H1 (cell line): ENCODE results near the gene TARP.

Experiments used
- CTCF ChIA-PET: fragments of 300-600 bp; sonication (Branson Sonifier 250); formaldehyde crosslinking; loops from one replicate; lab custom pipeline; 2021; ENCODE audit not compliant: partially characterized antibody; lab: Charles Lee
- POLR2A ChIA-PET: fragments of 300-600 bp; sonication (Branson Sonifier 250); formaldehyde crosslinking; loops from one replicate; lab custom pipeline; 2021; ENCODE audit warnings: inconsistent platforms; ENCODE audit not compliant: partially characterized antibody; lab: Charles Lee
- DNase-seq, 2 experiments: peaks; one replicate each; pipeline versions ENCODE4 v3.0.0 to v3.0.0-alpha.2; 2010 to 2022; ENCODE audit warnings: low spot score in 2 of 2, low read depth in 1 of 2, mixed read lengths in 1 of 2
- FAIRE-seq: peaks from 2 replicates; lab custom pipeline; 2011; peaks lifted over from hg19 to GRCh38; lab: Jason Lieb, UNC
- H2AFZ ChIP-seq: 2 replicates; pipeline ENCODE4 v1.8.1; 2012; ENCODE audit warnings: low read length, inconsistent platforms
- H2AK5ac ChIP-seq: 2 replicates; pipeline ENCODE4 v1.6.1; 2013; ENCODE audit warnings: low read depth, low read length
- H2BK120ac ChIP-seq: replicated peaks from 2 replicates; pipeline ENCODE3; 2013; ENCODE audit warnings: low read depth, low read length, inconsistent platforms
- H2BK12ac ChIP-seq: 2 replicates; pipeline ENCODE4 v1.6.1; 2013; ENCODE audit warnings: low read depth, low read length
- H2BK15ac ChIP-seq: 2 replicates; pipeline ENCODE4 v1.6.1; 2013; ENCODE audit warnings: low read length
- H2BK20ac ChIP-seq: 2 replicates; pipeline ENCODE4 v1.6.1; 2013; ENCODE audit warnings: low read length
- H2BK5ac ChIP-seq: 2 replicates; pipeline ENCODE4 v1.6.1; 2013; ENCODE audit warnings: low read depth, low read length
- H3K14ac ChIP-seq: 2 replicates; pipeline ENCODE4 v1.6.1; 2013; ENCODE audit warnings: inconsistent platforms; ENCODE audit not compliant: insufficient read length
- H3K18ac ChIP-seq: 2 replicates; pipeline ENCODE4 v1.6.1; 2013; ENCODE audit warnings: low read length; ENCODE audit errors: extremely low read depth
- H3K23ac ChIP-seq: 2 replicates; pipeline ENCODE4 v1.6.1; 2013; ENCODE audit warnings: inconsistent platforms; ENCODE audit not compliant: insufficient read length
- H3K23me2 ChIP-seq: 2 replicates; pipeline ENCODE4 v1.6.1; 2013; ENCODE audit warnings: low read depth, low read length
- H3K27ac ChIP-seq: 2 replicates; pipeline ENCODE4 v1.6.1; 2011; ENCODE audit warnings: low read depth, low read length, inconsistent platforms
- H3K27me3 ChIP-seq, 4 experiments: replicated peaks in 1 of 4; 1 replicate in 1 of 4; 2 replicates in 3 of 4; pipeline versions ENCODE4 v1.6.1 to v1.8.1; 2011 to 2013; ENCODE audit warnings: low read length in 3 of 4, mild to moderate bottlenecking in 3 of 4, inconsistent platforms in 2 of 4, mixed read lengths in 2 of 4, moderate library complexity in 1 of 4; ENCODE audit not compliant: control insufficient read depth in 3 of 4, insufficient read depth in 3 of 4; ENCODE audit errors: extremely low read depth in 1 of 4
- H3K36me3 ChIP-seq, 4 experiments: 2 replicates each; pipeline versions ENCODE4 v1.6.1 to v1.8.1; 2011 to 2013; ENCODE audit warnings: mild to moderate bottlenecking in 4 of 4, low read length in 3 of 4, moderate library complexity in 2 of 4, control low read depth in 1 of 4, inconsistent platforms in 1 of 4; ENCODE audit not compliant: insufficient read depth in 4 of 4, control insufficient read depth in 2 of 4
- H3K4ac ChIP-seq: replicated peaks from 2 replicates; pipeline ENCODE3; 2013; ENCODE audit warnings: low read length, low read depth, mixed read lengths, inconsistent platforms; ENCODE audit not compliant: insufficient read length
- H3K4me1 ChIP-seq, 4 experiments: replicated peaks in 1 of 4; 1 replicate in 1 of 4; 2 replicates in 3 of 4; pipeline versions ENCODE4 v1.6.1 to v1.8.1; 2011 to 2013; ENCODE audit warnings: low read length in 3 of 4, inconsistent platforms in 2 of 4, mixed read lengths in 1 of 4; ENCODE audit not compliant: insufficient read depth in 4 of 4, control insufficient read depth in 3 of 4
- H3K4me2 ChIP-seq, 2 experiments: 2 replicates each; pipeline versions ENCODE4 v1.6.1 to v1.8.1; 2011 to 2013; ENCODE audit warnings: low read depth in 2 of 2, low read length in 2 of 2, control low read depth in 1 of 2, inconsistent platforms in 1 of 2, mild to moderate bottlenecking in 1 of 2; ENCODE audit not compliant: insufficient read depth in 1 of 2
- H3K4me3 ChIP-seq, 4 experiments: fragments of 200-600, 300-600 bp in 1 of 4; sonication (generic), shearing (Covaris generic), sonication (Bioruptor Twin) in 1 of 4; 2 replicates each; pipeline versions ENCODE4 v1.5.1 to v1.8.1; 2011 to 2016; ENCODE audit warnings: low read length in 4 of 4, low read depth in 3 of 4, control low read depth in 2 of 4, inconsistent platforms in 2 of 4, mild to moderate bottlenecking in 2 of 4, mixed read lengths in 1 of 4, moderate library complexity in 1 of 4; ENCODE audit not compliant: insufficient read depth in 2 of 4; ENCODE audit errors: extremely low read depth in 1 of 4
- H3K56ac ChIP-seq: replicated peaks from 2 replicates; pipeline ENCODE3; 2013; ENCODE audit warnings: low read depth, mild to moderate bottlenecking, mixed read lengths, low read length, inconsistent platforms; ENCODE audit not compliant: insufficient read length
- H3K79me1 ChIP-seq: 2 replicates; pipeline ENCODE4 v1.6.1; 2013; ENCODE audit warnings: low read depth, low read length, control low read depth
- H3K79me2 ChIP-seq, 2 experiments: 2 replicates each; pipeline versions ENCODE4 v1.6.1 to v1.8.1; 2012 to 2013; ENCODE audit warnings: low read length in 2 of 2, mild to moderate bottlenecking in 2 of 2, inconsistent platforms in 1 of 2; ENCODE audit not compliant: insufficient read depth in 2 of 2, control insufficient read depth in 1 of 2
- H3K9ac ChIP-seq, 4 experiments: replicated peaks in 1 of 4; 1 replicate in 1 of 4; 2 replicates in 3 of 4; pipeline versions ENCODE4 v1.6.1 to v1.8.1; 2011 to 2013; ENCODE audit warnings: low read depth in 3 of 4, low read length in 3 of 4, control low read depth in 2 of 4, mild to moderate bottlenecking in 2 of 4, moderate library complexity in 2 of 4, inconsistent platforms in 1 of 4; ENCODE audit errors: extremely low read depth in 1 of 4
- H3K9me3 ChIP-seq, 2 experiments: 2 replicates each; pipeline versions ENCODE4 v1.6.1 to v1.8.1; 2012 to 2013; ENCODE audit warnings: mild to moderate bottlenecking in 2 of 2, moderate library complexity in 2 of 2, control low read depth in 1 of 2, inconsistent platforms in 1 of 2, low read depth in 1 of 2, low read length in 1 of 2, mixed read lengths in 1 of 2; ENCODE audit not compliant: insufficient read depth in 2 of 2
- H4K20me1 ChIP-seq, 2 experiments: replicated peaks in 1 of 2; 2 replicates each; pipeline versions ENCODE3 to v1.8.1; 2011 to 2013; ENCODE audit warnings: inconsistent platforms in 2 of 2, low read length in 2 of 2, mild to moderate bottlenecking in 1 of 2; ENCODE audit not compliant: insufficient read depth in 2 of 2, control insufficient read depth in 1 of 2
- H4K5ac ChIP-seq: 2 replicates; pipeline ENCODE4 v1.6.1; 2013; ENCODE audit warnings: low read length, low read depth, mixed read lengths, inconsistent platforms; ENCODE audit not compliant: insufficient read length
- H4K8ac ChIP-seq: 2 replicates; pipeline ENCODE4 v1.8.0; 2013; ENCODE audit warnings: mild to moderate bottlenecking, moderate library complexity, low read length, inconsistent platforms; ENCODE audit not compliant: insufficient read depth; ENCODE audit errors: extremely low read depth
- H4K91ac ChIP-seq: replicated peaks from 2 replicates; pipeline ENCODE3; 2013; ENCODE audit warnings: low read length, mixed read lengths, inconsistent platforms; ENCODE audit not compliant: insufficient read length
- KDM4A ChIP-seq: IDR thresholded peaks from one replicate; pipeline ENCODE4 v1.7.1; 2012; ENCODE audit warnings: low read depth, mild to moderate bottlenecking, moderate library complexity, low read length, inconsistent platforms; ENCODE audit not compliant: severe bottlenecking
- POLR2A ChIP-seq, 2 experiments: IDR thresholded peaks; 1 replicate in 1 of 2; 2 replicates in 1 of 2; pipeline ENCODE4 v1.6.1; 2011; ENCODE audit warnings: low read depth in 2 of 2, low read length in 2 of 2, mild to moderate bottlenecking in 2 of 2; ENCODE audit errors: control extremely low read depth in 1 of 2
- POLR2AphosphoS5 ChIP-seq: IDR thresholded peaks from 2 replicates; pipeline ENCODE4 v1.6.1; 2011; ENCODE audit warnings: low read depth, low read length
- POU5F1 ChIP-seq: IDR thresholded peaks from 2 replicates; pipeline ENCODE4 v1.6.1; 2011; ENCODE audit warnings: low read depth, mild to moderate bottlenecking, low read length, moderate library complexity
- SAP30 ChIP-seq: fragments of 300-600 bp; sonication (generic); IDR thresholded peaks from 2 replicates; pipeline ENCODE4 v1.7.1; 2012; ENCODE audit warnings: low read length, moderate library complexity, mild to moderate bottlenecking, inconsistent platforms; ENCODE audit not compliant: insufficient read depth, insufficient replicate concordance
- SUZ12 ChIP-seq: fragments of 200-600 bp; sonication (generic); IDR thresholded peaks from 2 replicates; pipeline ENCODE4 v1.6.1; 2012; ENCODE audit warnings: mild to moderate bottlenecking, inconsistent platforms, low read length, moderate library complexity, mixed read lengths
- WGBS, 2 experiments: shearing (Covaris generic) in 1 of 2; methylation state at CpG; one replicate each; pipeline versions ENCODE4 v1.1.6 to v1.1.7; 2013 to 2015; ENCODE audit warnings: low lambda C conversion rate in 2 of 2, mixed read lengths in 2 of 2, inconsistent platforms in 1 of 2, low coverage in 1 of 2, missing lambda C conversion rate in 1 of 2; ENCODE audit not compliant: insufficient replicate concordance in 2 of 2, insufficient coverage in 1 of 2, insufficient read length in 1 of 2; ENCODE audit errors: extremely low coverage in 1 of 2, missing lambda C conversion rate in 1 of 2; 5-methylcytosine and 5-hydroxymethylcytosine counted together
- TF ChIP-seq, protein P1 (sequence below): IDR thresholded peaks from 2 replicates; pipeline ENCODE4 v1.6.1; 2012; ENCODE audit warnings: low read length, inconsistent platforms

The TARP gene

DNA sequence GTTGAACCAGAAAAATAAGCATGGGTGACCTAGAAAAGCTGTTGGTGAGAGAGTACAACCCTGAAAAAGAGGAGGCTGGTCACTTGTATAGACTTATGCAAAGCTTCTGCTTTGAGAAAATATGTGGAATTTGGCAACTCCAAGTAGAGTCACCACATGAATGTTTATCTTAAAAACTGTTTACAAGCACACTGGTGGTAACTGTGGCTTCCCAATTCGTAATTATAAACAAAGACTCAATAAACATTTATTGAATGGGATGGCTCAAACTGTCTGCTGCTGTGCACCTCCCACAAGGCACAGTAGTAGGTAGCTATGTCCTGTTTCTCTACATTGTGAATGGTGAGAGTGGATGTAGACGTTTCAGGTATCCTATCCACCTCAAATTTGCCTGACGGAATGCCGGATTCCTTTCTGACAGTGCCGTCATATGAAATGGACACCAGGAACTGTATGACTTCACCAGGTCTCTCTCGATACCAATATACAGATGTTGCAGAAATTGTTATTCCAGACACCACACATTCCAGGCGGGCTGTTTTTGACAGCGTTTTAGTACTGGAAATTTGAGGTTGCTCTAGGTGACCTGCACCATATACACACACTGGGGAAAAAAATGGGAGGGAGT, 43.4 kb upstream of the TARP start:
- Histone ChIP-seq H3K14ac (no peak overlapping the region), H2BK20ac (no peak overlapping the region), H4K5ac (no peak overlapping the region), H2BK5ac (no peak overlapping the region), H3K4me2 (no peak overlapping the region), H2BK15ac (no peak overlapping the region), H3K79me1 (no peaks in the 10 kb centered on the region), H4K91ac (no peak overlapping the region), H3K9ac (no peak overlapping the region), H3K56ac (no peak overlapping the region), H2BK12ac (no peak overlapping the region), H4K8ac (no peak overlapping the region), H3K23ac (no peak overlapping the region), H3K4ac (no peak overlapping the region), H3K4me1 (peaks cover 0 to 4% (median under 1%) of the 10 kb centered on the region in 4 experiments; a peak in 2 of 7 replicates), H2BK120ac (no peak overlapping the region), H4K20me1 (no peaks in the 10 kb centered on the region), H3K23me2 (no peaks in the 10 kb centered on the region), H3K18ac (no peak overlapping the region), H3K27me3 (no peaks in the 10 kb centered on the region), H3K79me2 (no peaks in the 10 kb centered on the region), H3K4me3 (no peak overlapping the region), H3K9me3 (no peaks in the 10 kb centered on the region), H3K36me3 (no peaks in the 10 kb centered on the region), H2AK5ac (no peak overlapping the region), H2AFZ (no peak overlapping the region), H3K27ac (no peak overlapping the region)
- no peak for DNase-seq
- CTCF ChIA-PET: interaction anchor here (0.8 to 8.4 kb wide), 12 partner anchors 8 to 415 kb away, joined by 3 to 76 read pairs (median 8); partner anchors contain the start of gene SFRP4
- no peak for FAIRE-seq
- WGBS, 2 experiments: 91% methylated on average over 8 of the region's 8 CpGs; no CpG with 5 or more reads in 1 of the 2 experiments
- TF ChIP-seq KDM4A: no peak
- no peak for TF ChIP-seq SUZ12
- TF ChIP-seq, protein P1, sequence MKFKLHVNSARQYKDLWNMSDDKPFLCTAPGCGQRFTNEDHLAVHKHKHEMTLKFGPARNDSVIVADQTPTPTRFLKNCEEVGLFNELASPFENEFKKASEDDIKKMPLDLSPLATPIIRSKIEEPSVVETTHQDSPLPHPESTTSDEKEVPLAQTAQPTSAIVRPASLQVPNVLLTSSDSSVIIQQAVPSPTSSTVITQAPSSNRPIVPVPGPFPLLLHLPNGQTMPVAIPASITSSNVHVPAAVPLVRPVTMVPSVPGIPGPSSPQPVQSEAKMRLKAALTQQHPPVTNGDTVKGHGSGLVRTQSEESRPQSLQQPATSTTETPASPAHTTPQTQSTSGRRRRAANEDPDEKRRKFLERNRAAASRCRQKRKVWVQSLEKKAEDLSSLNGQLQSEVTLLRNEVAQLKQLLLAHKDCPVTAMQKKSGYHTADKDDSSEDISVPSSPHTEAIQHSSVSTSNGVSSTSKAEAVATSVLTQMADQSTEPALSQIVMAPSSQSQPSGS: no peak
- TF ChIP-seq POU5F1: no peak
- no peak for TF ChIP-seq POLR2AphosphoS5
- TF ChIP-seq POLR2A (IDR thresholded peaks at IDR 0.05; ENCODE audit: control extremely low read depth in 1 of 2, low read depth in 2 of 2, low read length in 2 of 2): no peak
- no peak for TF ChIP-seq SAP30
- POLR2A ChIA-PET: no interaction called here
